Measurements from ENCODE around the gene SORCS2.
"Not testable (repeated sequence)": the region's sequence is repeated elsewhere in the genome, so short reads cannot be mapped to it uniquely, and the experiment has no call there.

SORCS2 gene

DNA sequence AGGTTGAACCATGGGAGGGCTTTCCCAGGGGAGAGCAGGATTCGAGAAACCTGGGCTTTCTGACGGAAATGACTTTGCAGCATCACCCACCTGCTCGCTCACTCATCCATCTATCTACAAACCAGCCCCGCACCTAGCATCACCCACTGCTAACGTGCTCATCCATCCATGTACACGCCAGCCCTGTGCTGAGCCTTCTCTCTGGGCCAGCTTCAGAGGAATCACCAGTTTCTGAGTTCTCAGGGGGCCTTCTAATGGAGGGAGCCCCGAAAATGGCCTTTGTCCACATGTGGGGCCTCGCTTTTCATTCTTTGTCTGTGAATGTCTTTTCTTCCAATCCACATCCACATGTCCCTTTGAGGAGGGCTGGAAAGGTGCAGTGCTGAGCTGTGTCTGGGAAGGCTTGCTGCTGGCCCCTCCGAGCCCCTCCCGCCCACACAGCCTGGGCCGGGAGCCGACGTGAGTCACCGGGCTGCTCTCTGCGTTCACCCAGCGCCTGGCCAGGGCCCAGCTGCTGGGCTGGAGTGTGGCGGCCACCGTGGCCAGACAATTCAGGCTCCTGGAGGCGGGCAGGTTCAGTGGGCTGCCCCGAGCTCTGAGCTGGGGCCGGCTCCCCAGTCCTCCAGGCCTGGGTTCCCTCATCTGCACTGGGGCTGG is 14.7 kb downstream of the SORCS2 start:
- Mint-ChIP-seq H3K27ac (no peak overlapping the region), H3K9me3 (no peaks in the 10 kb centered on the region), H3K36me3 (ENCODE audit: low read depth) (no peaks in the 10 kb centered on the region), H3K27me3 (peaks cover 10% of the 10 kb centered on the region), H3K4me3 (no peak overlapping the region), H3K4me1 (ENCODE audit: low read depth) (no peaks in the 10 kb centered on the region)
- intact Hi-C loops (cut with micrococcal nuclease) = no loop called here

DNA sequence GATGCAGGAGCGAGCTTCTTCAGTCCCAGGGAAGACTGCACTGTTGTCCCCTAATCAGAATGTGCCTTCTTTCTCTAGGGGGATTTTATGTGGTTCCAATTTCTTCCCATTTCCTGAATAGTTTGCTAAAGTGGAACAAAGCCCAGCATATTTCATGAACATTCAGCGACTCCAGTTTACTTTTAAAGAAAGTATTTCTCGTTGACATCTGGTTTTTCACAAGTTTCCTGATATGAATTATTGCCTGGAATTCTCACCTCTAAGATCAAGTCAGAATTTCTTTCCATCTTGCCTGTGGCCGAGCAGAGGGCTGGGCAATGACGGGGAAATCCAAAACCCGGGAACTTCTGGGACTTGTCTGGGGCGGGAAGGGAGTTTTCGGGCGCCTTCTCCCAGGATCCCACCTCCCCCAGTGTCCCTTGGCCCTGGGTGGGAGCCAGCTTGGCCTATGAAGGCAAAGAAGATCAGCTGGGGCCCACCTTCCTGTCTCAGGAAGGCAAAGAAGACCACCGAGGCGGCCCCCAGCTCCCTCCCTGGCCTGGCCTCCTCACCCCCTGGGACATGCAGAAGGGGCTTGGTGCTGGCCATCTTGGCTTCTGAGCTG is 15.4 kb downstream of the SORCS2 start:
- no peaks in the 10 kb centered on the region for H3K36me3 Mint-ChIP-seq (ENCODE audit: low read depth)
- intact Hi-C loops (cut with micrococcal nuclease) = no loop called here
- no peaks in the 10 kb centered on the region for H3K9me3 Mint-ChIP-seq
- no peaks in the 10 kb centered on the region for H3K4me1 Mint-ChIP-seq (ENCODE audit: low read depth)
- H3K27ac Mint-ChIP-seq = no peak overlapping the region
- H3K4me3 Mint-ChIP-seq = no peak overlapping the region
- H3K27me3 Mint-ChIP-seq = peaks cover 9% of the 10 kb centered on the region

DNA sequence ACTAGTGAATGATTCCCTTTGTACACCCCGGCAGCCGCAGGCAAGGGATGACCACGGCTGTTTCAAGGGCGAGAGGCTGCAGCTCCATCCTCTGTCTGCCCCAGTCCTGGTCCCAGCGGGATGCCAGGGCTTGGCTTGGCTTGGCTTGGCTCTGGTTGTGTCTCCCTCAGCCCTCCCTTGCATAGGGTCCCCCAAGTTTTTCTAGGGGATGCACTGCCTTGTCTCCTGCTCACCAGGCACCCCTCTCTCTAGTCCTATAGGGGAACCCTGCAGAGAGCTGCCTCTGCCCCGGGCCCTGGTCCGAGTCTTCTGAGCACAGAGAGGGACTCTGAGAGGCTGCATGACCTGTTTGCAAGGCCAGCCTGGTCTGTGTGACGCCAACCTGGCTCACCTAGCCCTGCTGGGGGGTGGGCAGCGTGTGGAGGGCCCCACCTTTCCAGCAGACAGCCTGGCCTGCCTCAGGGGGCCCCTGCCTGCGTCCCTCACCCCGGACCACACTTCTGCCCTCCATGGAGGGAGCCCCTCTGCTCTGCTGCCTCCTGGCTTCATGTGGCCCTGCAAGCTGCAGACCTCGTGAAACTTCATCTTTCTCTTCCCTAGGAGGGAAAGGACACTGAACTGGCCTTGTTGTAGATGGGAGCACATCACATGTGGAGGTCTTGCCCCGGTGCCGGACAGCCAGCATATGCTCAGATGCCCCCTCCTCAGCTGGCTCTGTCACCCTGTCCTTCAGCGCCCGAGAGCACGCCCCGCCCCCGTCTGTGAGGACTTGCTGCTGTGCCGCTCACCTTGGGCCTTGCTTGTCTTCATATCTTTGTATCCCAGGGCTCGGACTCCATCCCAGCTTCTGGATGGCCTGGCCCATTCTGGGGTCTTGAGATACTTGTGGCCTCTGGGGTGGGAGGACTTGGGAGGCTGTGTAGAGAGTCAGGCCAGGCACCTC is 16.4 kb downstream of the SORCS2 start:
- Mint-ChIP-seq H3K27ac (no peak overlapping the region), H3K4me3 (no peak overlapping the region), H3K36me3 (ENCODE audit: low read depth) (no peaks in the 10 kb centered on the region), H3K9me3 (no peaks in the 10 kb centered on the region), H3K27me3 (peaks cover 9% of the 10 kb centered on the region), H3K4me1 (ENCODE audit: low read depth) (no peaks in the 10 kb centered on the region)
- intact Hi-C loops (cut with micrococcal nuclease) = no loop called here

DNA sequence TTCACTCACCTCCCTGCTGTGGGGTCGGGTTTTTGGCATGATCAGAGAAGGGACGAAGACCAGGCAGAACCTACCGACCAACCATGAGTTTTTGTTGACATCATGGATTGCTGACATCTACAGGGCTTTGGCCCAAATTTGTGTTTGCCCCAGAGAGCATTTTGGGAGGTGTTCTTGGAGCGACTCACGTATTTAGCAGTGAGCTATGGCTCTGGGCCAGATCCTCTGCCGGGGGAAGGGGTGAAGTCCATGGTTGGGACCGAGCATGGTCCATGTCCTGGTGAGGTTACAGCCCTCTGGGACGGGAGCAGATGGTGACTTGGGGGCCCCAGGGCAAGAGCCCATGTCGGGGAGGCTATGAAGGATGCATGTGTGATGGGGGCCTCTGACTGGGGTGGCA is 17.4 kb downstream of the SORCS2 start:
- Mint-ChIP-seq H3K27me3 (peaks cover 9% of the 10 kb centered on the region), H3K4me1 (ENCODE audit: low read depth) (no peaks in the 10 kb centered on the region), H3K27ac (no peak overlapping the region), H3K36me3 (ENCODE audit: low read depth) (no peaks in the 10 kb centered on the region), H3K9me3 (no peaks in the 10 kb centered on the region), H3K4me3 (no peak overlapping the region)
- intact Hi-C loops (cut with micrococcal nuclease) = no loop called here

DNA sequence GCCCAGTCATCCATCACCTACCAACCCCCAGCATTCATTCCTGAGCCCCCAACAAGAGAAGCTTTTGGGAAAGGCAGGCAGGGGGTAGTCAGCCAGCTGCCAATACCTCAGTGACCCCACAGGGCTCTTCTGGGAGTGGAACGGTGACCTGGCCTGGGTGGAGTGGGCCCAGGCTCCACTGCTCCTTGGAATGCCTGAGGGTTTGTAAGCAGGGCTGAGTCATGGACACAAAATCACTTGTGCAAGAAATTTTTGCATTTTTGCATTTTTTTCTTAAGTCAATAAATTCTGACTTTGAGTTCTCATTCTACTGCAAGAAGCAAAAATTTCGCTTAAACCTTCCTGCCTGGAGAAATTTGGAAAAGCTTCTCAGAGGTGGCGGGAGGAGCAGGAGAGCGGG is 18.5 kb downstream of the SORCS2 start:
- intact Hi-C loops (cut with micrococcal nuclease) = no loop called here
- Mint-ChIP-seq H3K27ac (no peak overlapping the region), H3K4me3 (no peak overlapping the region), H3K27me3 (peaks cover 7% of the 10 kb centered on the region), H3K4me1 (ENCODE audit: low read depth) (no peaks in the 10 kb centered on the region), H3K36me3 (ENCODE audit: low read depth) (no peaks in the 10 kb centered on the region), H3K9me3 (no peaks in the 10 kb centered on the region)

DNA sequence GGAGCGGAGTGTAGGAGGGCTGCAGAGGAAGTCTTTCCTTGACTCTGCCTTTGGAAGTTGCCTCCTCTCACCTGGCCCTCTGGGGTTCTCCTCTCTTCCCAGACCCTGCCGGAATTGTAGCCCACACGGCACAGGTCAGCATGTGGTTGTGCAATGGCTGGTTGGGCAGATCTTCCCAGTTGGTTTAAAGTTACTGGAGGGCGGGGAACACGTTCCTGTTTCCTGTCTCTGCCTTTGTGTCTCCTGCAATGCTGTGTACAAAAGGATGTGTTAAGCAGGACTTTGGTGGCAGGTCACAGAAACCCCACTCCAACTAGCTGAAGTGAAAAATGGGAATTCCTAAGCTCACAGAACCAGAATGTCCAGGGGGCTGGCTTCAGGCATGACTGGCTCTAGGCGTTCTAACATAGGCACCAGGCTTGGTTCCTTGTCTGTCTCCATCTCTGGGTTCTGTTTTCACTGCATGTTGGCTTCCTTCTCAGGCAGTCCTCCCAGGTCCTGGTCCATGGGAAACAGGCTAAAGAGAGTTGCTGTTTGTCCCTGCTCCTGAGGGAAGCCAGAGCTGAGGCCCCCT is 19.9 kb downstream of the SORCS2 start:
- Mint-ChIP-seq H3K36me3 (ENCODE audit: low read depth) (no peaks in the 10 kb centered on the region), H3K4me3 (no peak overlapping the region), H3K27ac (no peak overlapping the region), H3K9me3 (no peaks in the 10 kb centered on the region), H3K4me1 (ENCODE audit: low read depth) (no peaks in the 10 kb centered on the region), H3K27me3 (peaks cover 3% of the 10 kb centered on the region)
- intact Hi-C loops (cut with micrococcal nuclease) = no loop called here

DNA sequence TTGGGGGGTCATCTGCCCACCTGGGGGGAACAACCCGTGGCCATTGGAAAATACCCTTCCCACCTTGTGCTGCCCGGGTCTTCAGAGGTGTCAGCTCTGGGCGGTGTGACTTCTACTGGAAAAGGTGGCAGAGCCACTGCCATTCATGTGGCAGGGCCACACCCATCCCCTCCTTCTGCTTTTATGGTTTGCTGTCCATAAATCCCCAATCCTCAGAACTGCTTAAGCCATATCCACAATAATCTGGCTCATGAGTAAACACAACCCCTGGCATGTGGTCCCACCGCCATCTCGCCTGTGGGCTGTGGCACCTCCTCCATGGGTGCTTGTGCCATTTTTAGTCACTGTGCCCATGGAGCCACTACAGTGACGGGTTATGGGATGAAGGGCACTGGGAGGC is 20.6 kb downstream of the SORCS2 start:
- Mint-ChIP-seq H3K4me1 (ENCODE audit: low read depth) (no peaks in the 10 kb centered on the region), H3K27me3 (peaks cover 1% of the 10 kb centered on the region), H3K9me3 (no peaks in the 10 kb centered on the region), H3K27ac (no peak overlapping the region), H3K36me3 (ENCODE audit: low read depth) (no peaks in the 10 kb centered on the region), H3K4me3 (no peak overlapping the region)
- intact Hi-C loops (cut with micrococcal nuclease) = no loop called here

DNA sequence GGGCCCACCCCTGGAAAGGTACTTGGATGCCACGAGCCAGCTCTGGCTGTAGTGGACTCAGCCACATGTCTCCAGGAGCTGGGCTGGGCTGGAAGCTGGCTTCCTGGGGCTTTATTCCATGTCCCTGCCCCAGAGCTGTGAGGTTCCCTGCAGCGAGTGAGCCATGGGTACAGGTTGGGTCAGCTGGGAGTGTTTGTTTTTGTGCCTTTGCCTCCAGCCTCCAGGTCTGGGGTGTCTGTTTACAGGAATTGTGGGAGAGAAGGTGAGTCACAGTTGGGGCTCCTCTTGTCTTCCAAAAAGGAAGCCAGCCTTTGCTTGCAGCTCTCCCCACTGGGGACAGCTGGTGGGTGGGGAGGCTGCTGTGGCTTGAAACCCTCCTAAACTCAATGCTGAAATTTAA is 21.5 kb downstream of the SORCS2 start:
- intact Hi-C loops (cut with micrococcal nuclease) = no loop called here
- H3K27me3 Mint-ChIP-seq = peaks cover 1% of the 10 kb centered on the region
- no peaks in the 10 kb centered on the region for H3K36me3 Mint-ChIP-seq (ENCODE audit: low read depth)
- no peaks in the 10 kb centered on the region for H3K4me1 Mint-ChIP-seq (ENCODE audit: low read depth)
- H3K9me3 Mint-ChIP-seq = no peaks in the 10 kb centered on the region
- no peak overlapping the region for H3K4me3 Mint-ChIP-seq
- H3K27ac Mint-ChIP-seq = no peak overlapping the region

DNA sequence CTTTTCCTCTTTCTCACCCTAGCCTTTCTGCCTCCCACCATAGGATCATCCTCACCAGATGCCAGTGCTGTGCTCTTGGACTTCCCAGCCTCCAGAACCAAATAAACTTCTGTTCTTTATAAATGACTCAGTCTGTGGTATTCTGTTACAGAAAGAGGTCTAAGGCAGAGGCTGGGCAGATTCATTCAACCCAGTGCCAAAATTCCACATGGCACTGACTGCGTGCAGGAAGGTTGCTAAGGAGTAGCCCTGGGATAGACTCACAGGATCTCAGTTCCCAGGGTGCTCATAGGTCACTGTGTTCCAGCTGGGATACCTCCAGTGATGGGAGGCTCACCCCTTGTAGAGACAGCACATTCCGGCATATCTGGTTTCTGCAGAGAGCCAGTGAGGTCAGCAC is 22.0 kb downstream of the SORCS2 start:
- Mint-ChIP-seq H3K27me3 (peaks cover 1% of the 10 kb centered on the region), H3K27ac (no peak overlapping the region), H3K9me3 (no peaks in the 10 kb centered on the region), H3K4me3 (no peak overlapping the region), H3K36me3 (ENCODE audit: low read depth) (no peaks in the 10 kb centered on the region), H3K4me1 (ENCODE audit: low read depth) (no peaks in the 10 kb centered on the region)
- intact Hi-C loops (cut with micrococcal nuclease) = no loop called here

DNA sequence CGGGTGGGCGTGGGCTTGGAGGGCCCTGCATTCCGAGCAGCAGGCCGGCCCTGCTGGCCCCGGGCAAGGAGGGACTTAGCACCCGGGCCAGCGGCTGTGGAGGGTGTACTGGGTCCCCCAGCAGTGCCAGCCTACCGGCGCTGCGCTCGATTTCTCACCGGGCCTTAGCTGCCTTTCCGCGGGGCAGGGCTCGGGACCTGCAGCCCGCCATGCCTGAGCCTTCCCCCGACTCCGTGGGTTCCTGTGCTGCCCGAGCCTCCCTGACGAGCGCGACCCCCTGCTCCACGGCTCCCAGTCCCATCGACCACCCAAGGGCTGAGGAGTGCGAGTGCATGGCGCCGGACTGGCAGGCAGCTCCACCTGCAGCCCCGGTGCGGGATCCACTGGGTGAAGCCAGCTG is 22.8 kb downstream of the SORCS2 start:
- not testable (repeated sequence) for H3K27me3 Mint-ChIP-seq

DNA sequence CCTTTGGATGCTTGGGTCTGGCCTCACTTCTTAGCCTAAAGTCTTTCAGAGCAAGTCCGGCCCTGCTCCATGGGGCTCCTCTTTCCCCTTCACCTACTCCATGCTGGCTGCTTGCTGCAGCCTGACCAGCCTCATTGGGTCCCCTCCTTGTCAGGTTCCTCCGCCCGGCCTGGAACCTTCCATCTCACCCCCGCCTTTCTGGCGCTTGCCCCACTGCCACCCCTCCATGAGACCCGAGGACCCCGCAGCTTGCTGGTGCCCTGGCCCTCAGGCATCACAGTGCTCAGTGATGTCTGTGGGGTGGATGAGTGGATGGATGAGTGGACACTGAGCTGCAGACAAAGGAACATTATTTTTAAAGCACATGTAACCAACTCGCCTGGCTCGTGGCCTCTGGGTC is 24.7 kb downstream of the SORCS2 start:
- intact Hi-C loops (cut with micrococcal nuclease) = no loop called here
- Mint-ChIP-seq H3K4me3 (no peak overlapping the region), H3K9me3 (no peaks in the 10 kb centered on the region), H3K4me1 (ENCODE audit: low read depth) (no peaks in the 10 kb centered on the region), H3K27me3 (no peaks in the 10 kb centered on the region), H3K27ac (no peak overlapping the region), H3K36me3 (ENCODE audit: low read depth) (no peaks in the 10 kb centered on the region)

More for the DNA sequence above, 22.8 kb downstream of the SORCS2 start:
- intact Hi-C loops (cut with micrococcal nuclease); H3K9me3 Mint-ChIP-seq; H3K27ac Mint-ChIP-seq; H3K4me1 Mint-ChIP-seq (ENCODE audit: low read depth); H3K36me3 Mint-ChIP-seq (ENCODE audit: low read depth); H3K4me3 Mint-ChIP-seq: not testable (repeated sequence)

DNA sequence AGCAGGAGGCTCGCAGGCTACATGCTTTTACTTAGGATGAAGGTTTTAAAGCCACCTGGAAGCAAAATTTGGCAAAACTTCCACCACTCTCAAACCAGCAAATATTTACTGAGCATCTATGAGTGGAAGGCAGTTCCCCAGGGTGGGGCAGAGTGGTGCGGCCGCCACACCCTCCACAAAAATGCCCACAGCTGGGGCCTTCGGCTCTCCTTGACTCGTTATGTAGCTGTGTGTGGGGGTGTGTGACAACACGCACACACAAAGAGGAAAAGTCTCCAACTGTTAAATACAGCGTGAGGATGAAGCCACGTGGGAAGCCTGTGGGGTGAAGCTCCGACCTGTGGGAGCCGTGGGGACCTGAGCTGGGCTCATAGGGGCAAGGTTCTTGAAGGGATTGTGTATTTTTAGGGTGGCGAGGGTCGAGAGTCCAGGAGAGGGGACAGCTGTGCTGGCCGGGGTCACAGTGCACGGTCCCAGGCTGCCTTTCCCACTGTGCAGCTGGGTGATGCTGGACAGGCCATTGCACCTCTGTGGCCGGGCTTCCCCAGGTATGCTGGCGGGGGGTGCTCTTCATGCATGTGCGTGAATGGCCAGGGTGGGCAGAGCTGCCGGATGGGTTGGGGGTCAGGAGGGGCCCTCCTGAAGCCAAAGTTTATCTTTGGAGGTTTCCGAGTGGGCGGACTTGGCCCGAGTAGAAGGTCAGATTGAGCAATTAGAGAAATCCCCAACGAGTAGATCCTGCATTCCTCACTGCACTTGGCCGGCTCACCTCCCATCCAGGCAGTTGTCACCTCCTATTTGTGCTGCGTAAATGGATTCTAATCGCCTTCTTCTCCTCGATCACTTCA is 25.4 kb downstream of the SORCS2 start:
- H3K36me3 Mint-ChIP-seq (ENCODE audit: low read depth) = no peaks in the 10 kb centered on the region
- H3K27me3 Mint-ChIP-seq = no peaks in the 10 kb centered on the region
- no peak overlapping the region for H3K4me3 Mint-ChIP-seq
- intact Hi-C loops (cut with micrococcal nuclease) = no loop called here
- no peak overlapping the region for H3K27ac Mint-ChIP-seq
- no peaks in the 10 kb centered on the region for H3K9me3 Mint-ChIP-seq
- H3K4me1 Mint-ChIP-seq (ENCODE audit: low read depth) = no peaks in the 10 kb centered on the region

DNA sequence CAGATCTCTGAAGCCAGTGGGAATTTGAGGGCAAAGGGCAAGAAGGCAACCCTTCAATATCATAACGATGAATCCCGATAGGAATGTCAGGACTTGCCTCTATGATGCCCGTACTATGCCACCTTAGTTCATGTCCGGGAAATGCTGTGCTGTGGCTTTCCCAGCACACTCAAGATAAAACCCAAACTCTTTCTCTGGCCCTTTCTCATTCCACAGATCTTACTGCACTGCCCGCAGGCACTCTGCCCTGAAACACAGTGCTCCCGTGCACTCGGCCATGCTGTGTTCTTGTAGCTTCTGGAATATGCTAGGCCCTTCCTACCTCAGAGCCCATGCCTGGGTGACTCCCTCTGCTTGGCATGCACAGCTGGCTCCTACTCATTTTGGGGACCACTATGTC is 26.3 kb downstream of the SORCS2 start:
- intact Hi-C loops (cut with micrococcal nuclease) = no loop called here
- Mint-ChIP-seq H3K4me1 (ENCODE audit: low read depth) (no peaks in the 10 kb centered on the region), H3K9me3 (no peaks in the 10 kb centered on the region), H3K36me3 (ENCODE audit: low read depth) (no peaks in the 10 kb centered on the region), H3K27me3 (no peaks in the 10 kb centered on the region), H3K4me3 (no peak overlapping the region), H3K27ac (no peak overlapping the region)

Data from dendritic cell treated with granulocyte-macrophage colony-stimulating factor and Interleukin-4, amounts not matched to agents 40 ng/mL and 50 ng/mL, for 4 days (primary cell).